ENCODE data around the gene COL18A1. TPM values are rescaled to one million over a fixed set of nuclear protein-coding genes. Genes with fewer than 3 reads are reported as not detected.

COL18A1 gene
- total RNA-seq, 1 donor = 33.7 TPM

- no peak overlapping the region for H3K4me3 ChIP-seq (ENCODE audit: low read depth, low read length)
- TF ChIP-seq CTCF (IDR thresholded peaks at IDR 0.05; ENCODE audit: insufficient read depth, low read depth, low read length) = no peak
- no peak for DNase-seq (ENCODE audit: low read depth)
These were observed 108.2 kb downstream of the COL18A1 start for GRCh38 chr21:45513003-45513717.

- TF ChIP-seq CTCF (IDR thresholded peaks at IDR 0.05; ENCODE audit: insufficient read depth, low read depth, low read length) = no peak
These were observed 108.9 kb downstream of the COL18A1 start for GRCh38 chr21:45513741-45514310.

GRCh38 chr21:45514311-45515021 is 109.5 kb downstream of the COL18A1 start:
- no peak for DNase-seq (ENCODE audit: low read depth)
- TF ChIP-seq CTCF (IDR thresholded peaks at IDR 0.05; ENCODE audit: insufficient read depth, low read depth, low read length) = no peak
- H3K4me3 ChIP-seq (ENCODE audit: low read depth, low read length) = no peak overlapping the region

More at GRCh38 chr21:45513741-45514310, 108.9 kb downstream of the COL18A1 start:
- no peak for DNase-seq (ENCODE audit: low read depth)
- H3K4me3 ChIP-seq (ENCODE audit: low read depth, low read length) = no peak overlapping the region

GRCh38 chr21:45515241-45516061 is 110.5 kb downstream of the COL18A1 start:
- DNase-seq (ENCODE audit: low read depth) = no peak
- no peak overlapping the region for H3K4me3 ChIP-seq (ENCODE audit: low read depth, low read length)
- no peak for TF ChIP-seq CTCF (IDR thresholded peaks at IDR 0.05; ENCODE audit: insufficient read depth, low read depth, low read length)

GRCh38 chr21:45516071-45516670 is 111.2 kb downstream of the COL18A1 start:
- no peak overlapping the region for H3K4me3 ChIP-seq (ENCODE audit: low read depth, low read length)
- TF ChIP-seq CTCF (IDR thresholded peaks at IDR 0.05; ENCODE audit: insufficient read depth, low read depth, low read length) = no peak
- DNase-seq (ENCODE audit: low read depth) = no peak

- no peak for TF ChIP-seq CTCF (IDR thresholded peaks at IDR 0.05; ENCODE audit: insufficient read depth, low read depth, low read length)
- H3K4me3 ChIP-seq (ENCODE audit: low read depth, low read length) = no peak overlapping the region
- DNase-seq (ENCODE audit: low read depth) = no peak
These were observed 111.7 kb downstream of the COL18A1 start for GRCh38 chr21:45516671-45517151.
